B cell (primary cell): ENCODE measurements around the gene WDFY2. TPM values are rescaled to one million over a fixed set of nuclear protein-coding genes. Genes with fewer than 3 reads are reported as not detected.

Experiments used
- ATAC-seq: fragments of 200-7000 bp; cut with Tn5 transposase; one replicate; pipeline ENCODE4 v1.10.0; 2021; ENCODE audit warnings: low read depth, mild to moderate bottlenecking, moderate number of reproducible peaks, moderate library complexity
- CTCF ChIA-PET: fragments of 350-600 bp; sonication (Branson Sonifier 250); formaldehyde crosslinking; loops from one replicate; lab custom pipeline; 2021; ENCODE audit warnings: antibody characterized with exemption, inconsistent platforms; lab: Charles Lee
- POLR2A ChIA-PET: fragments of 350-600 bp; sonication (Branson Sonifier 250); formaldehyde crosslinking; loops from one replicate; lab custom pipeline; 2021; ENCODE audit warnings: antibody characterized with exemption; lab: Charles Lee
- DNase-seq: peaks from one replicate; pipeline ENCODE4 v3.0.0; 2013
- H2AFZ ChIP-seq: 2 replicates; pipeline ENCODE4 v1.6.1; 2012; ENCODE audit warnings: mild to moderate bottlenecking, low read depth, low read length; ENCODE audit not compliant: insufficient read depth, poor library complexity, severe bottlenecking
- H3K27ac ChIP-seq, 2 donors: 1 replicate in 1 of 2; 2 replicates in 1 of 2; pipeline ENCODE4 v1.5.1; 2012 to 2013; ENCODE audit warnings: low read length in 2 of 2, mild to moderate bottlenecking in 2 of 2, moderate library complexity in 1 of 2
- H3K27me3 ChIP-seq, 4 experiments: fragments of 200-600 bp in 1 of 4; sonication (generic) in 1 of 4; replicated peaks in 1 of 4; 1 replicate in 2 of 4; 2 replicates in 2 of 4; pipeline versions ENCODE4 v1.6.1 to v1.7.0; 2013 to 2016; ENCODE audit warnings: low read length in 3 of 4, mild to moderate bottlenecking in 2 of 4, mixed read lengths in 1 of 4, moderate library complexity in 1 of 4; ENCODE audit not compliant: insufficient read depth in 4 of 4, control insufficient read depth in 3 of 4; ENCODE audit errors: control extremely low read depth in 1 of 4
- H3K36me3 ChIP-seq, 2 experiments: replicated peaks in 1 of 2; 1 replicate in 1 of 2; 2 replicates in 1 of 2; pipeline versions ENCODE4 v1.6.1 to v1.7.1; 2013; ENCODE audit warnings: low read length in 1 of 2; ENCODE audit not compliant: insufficient read depth in 2 of 2, control insufficient read depth in 1 of 2; ENCODE audit errors: control extremely low read depth in 1 of 2, extremely low read depth in 1 of 2
- H3K4me1 ChIP-seq, 2 donors: fragments of 200-600 bp in 1 of 2; sonication (generic) in 1 of 2; 1 replicate in 1 of 2; 2 replicates in 1 of 2; pipeline versions ENCODE4 v1.5.1 to v1.6.1; 2013 to 2017; ENCODE audit warnings: low read length in 2 of 2; ENCODE audit not compliant: control insufficient read depth in 2 of 2, insufficient read depth in 2 of 2
- H3K4me2 ChIP-seq: replicated peaks from 2 replicates; pipeline ENCODE3; 2012; ENCODE audit warnings: mild to moderate bottlenecking, low read depth, low read length; ENCODE audit not compliant: poor library complexity, severe bottlenecking
- H3K4me3 ChIP-seq, 5 experiments: fragments of 200-600 bp in 1 of 5; sonication (generic) in 1 of 5; 1 replicate in 3 of 5; 2 replicates in 2 of 5; pipeline versions ENCODE4 v1.5.1 to v1.7.0; 2011 to 2016; ENCODE audit warnings: low read length in 4 of 5, mild to moderate bottlenecking in 4 of 5, low read depth in 2 of 5, control low read depth in 1 of 5, moderate library complexity in 1 of 5; ENCODE audit not compliant: insufficient read depth in 1 of 5; ENCODE audit errors: control extremely low read depth in 1 of 5, extremely low read depth in 1 of 5
- H3K79me2 ChIP-seq: fragments of 200-600 bp; sonication (generic); one replicate; pipeline ENCODE4 v1.6.0; 2016; ENCODE audit warnings: low read length; ENCODE audit not compliant: control insufficient read depth, insufficient read depth
- H3K9ac ChIP-seq: fragments of 200-600 bp; sonication (generic); 2 replicates; pipeline ENCODE4 v1.6.1; 2017; ENCODE audit warnings: mild to moderate bottlenecking, low read length, moderate library complexity
- H3K9me3 ChIP-seq, 3 donors: one replicate each; pipeline versions ENCODE4 v1.6.1 to v1.7.1; 2013; ENCODE audit warnings: low read length in 2 of 3; ENCODE audit not compliant: control insufficient read depth in 2 of 3, insufficient read depth in 1 of 3; ENCODE audit errors: control extremely low read depth in 1 of 3
- H4K20me1 ChIP-seq: 2 replicates; pipeline ENCODE4 v1.6.0; 2012; ENCODE audit warnings: mild to moderate bottlenecking, low read length; ENCODE audit not compliant: insufficient read depth, control insufficient read depth, poor library complexity, severe bottlenecking
- H3K27ac Mint-ChIP-seq: one replicate; pipeline ENCODE4 v1.8.0; 2021; ENCODE audit warnings: mixed read lengths
- H3K27me3 Mint-ChIP-seq: one replicate; pipeline ENCODE4 v1.8.0; 2021; ENCODE audit warnings: mixed read lengths
- H3K4me1 Mint-ChIP-seq: one replicate; pipeline ENCODE4 v1.8.0; 2021; ENCODE audit warnings: mixed read lengths
- H3K4me3 Mint-ChIP-seq: one replicate; pipeline ENCODE4 v1.8.0; 2021; ENCODE audit warnings: mixed read lengths
- H3K9me3 Mint-ChIP-seq: one replicate; pipeline ENCODE4 v1.8.0; 2022; ENCODE audit warnings: mixed read lengths; ENCODE audit not compliant: insufficient read depth
- EZH2 ChIP-seq: IDR thresholded peaks from 2 replicates; pipeline ENCODE4 v1.6.1; 2012; ENCODE audit warnings: borderline replicate concordance, low read depth, mild to moderate bottlenecking, moderate library complexity, low read length; ENCODE audit not compliant: insufficient read depth, poor library complexity, severe bottlenecking
- WGBS: methylation state at CpG from one replicate; pipeline ENCODE4 v1.1.5; 2013; ENCODE audit warnings: missing lambda C conversion rate; ENCODE audit not compliant: insufficient coverage; 5-methylcytosine and 5-hydroxymethylcytosine counted together
- intact Hi-C: fragments of 100-400 bp; cut with micrococcal nuclease; formaldehyde crosslinking; loops from one replicate; pipeline ENCODE4 v1.10.0; 2022
- polyA plus RNA-seq: library from polyadenylated mRNA; depleted of rRNA; stranded (reverse); fragments of >200 nt; gene quantifications from 2 replicates; pipeline ENCODE4 v1.2.3, GENCODE V29; 2012
- total RNA-seq, 2 donors: library from RNA; stranded (reverse); fragments of 120-200 nt in 1 of 2; gene quantifications; 1 replicate in 1 of 2; 2 replicates in 1 of 2; pipeline versions ENCODE4 v1.2.3 to v1.2.4, GENCODE V29; 2013 to 2022
- TF ChIP-seq, protein P1 (sequence below): fragments of 200-600 bp; IDR thresholded peaks from one replicate; pipeline ENCODE4 v1.8.0; 2022; ENCODE audit warnings: antibody characterized with exemption, mild to moderate bottlenecking

Gene WDFY2
- total and polyA plus RNA-seq, 2 donors (not counting 1 experiment from before 2014, with no cell fraction given): 12.4 to 47.7 TPM

DNA sequence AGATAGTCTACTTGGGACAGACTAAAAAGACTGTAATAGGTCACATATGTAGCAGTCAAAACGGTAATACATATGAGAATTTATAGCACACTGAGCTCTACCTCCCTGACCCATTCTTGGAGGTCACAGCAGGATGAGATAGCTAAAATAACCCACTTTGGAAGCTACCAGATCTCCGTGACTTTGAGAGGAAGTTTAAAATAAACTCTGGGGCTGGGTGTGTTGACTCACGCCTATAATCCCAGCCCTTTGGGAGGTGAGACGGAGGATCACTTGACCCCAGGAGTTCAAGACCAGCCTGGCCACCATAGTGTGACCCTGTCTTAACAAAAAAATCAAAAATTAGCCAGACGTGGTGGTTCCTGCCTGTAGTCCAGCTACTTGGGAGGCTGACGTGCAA, 174.4 kb downstream of the WDFY2 start:
- H2AFZ ChIP-seq: no peak overlapping the region
- no peaks in the 10 kb centered on the region for H3K27me3 ChIP-seq
- 100% methylated on average over 3 of the region's 6 CpGs for WGBS
- Mint-ChIP-seq H3K27ac (no peak overlapping the region), H3K9me3 (no peaks in the 10 kb centered on the region), H3K4me1 (peaks cover 11% of the 10 kb centered on the region), H3K4me3 (no peak overlapping the region), H3K27me3 (no peaks in the 10 kb centered on the region)
- ATAC-seq: no peak
- TF ChIP-seq EZH2: no peak
- TF ChIP-seq, protein P1, sequence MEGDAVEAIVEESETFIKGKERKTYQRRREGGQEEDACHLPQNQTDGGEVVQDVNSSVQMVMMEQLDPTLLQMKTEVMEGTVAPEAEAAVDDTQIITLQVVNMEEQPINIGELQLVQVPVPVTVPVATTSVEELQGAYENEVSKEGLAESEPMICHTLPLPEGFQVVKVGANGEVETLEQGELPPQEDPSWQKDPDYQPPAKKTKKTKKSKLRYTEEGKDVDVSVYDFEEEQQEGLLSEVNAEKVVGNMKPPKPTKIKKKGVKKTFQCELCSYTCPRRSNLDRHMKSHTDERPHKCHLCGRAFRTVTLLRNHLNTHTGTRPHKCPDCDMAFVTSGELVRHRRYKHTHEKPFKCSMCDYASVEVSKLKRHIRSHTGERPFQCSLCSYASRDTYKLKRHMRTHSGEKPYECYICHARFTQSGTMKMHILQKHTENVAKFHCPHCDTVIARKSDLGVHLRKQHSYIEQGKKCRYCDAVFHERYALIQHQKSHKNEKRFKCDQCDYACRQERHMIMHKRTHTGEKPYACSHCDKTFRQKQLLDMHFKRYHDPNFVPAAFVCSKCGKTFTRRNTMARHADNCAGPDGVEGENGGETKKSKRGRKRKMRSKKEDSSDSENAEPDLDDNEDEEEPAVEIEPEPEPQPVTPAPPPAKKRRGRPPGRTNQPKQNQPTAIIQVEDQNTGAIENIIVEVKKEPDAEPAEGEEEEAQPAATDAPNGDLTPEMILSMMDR: no peak
- peaks cover 3 to 65% of the 10 kb centered on the region in 2 experiments for H3K36me3 ChIP-seq
- no peak overlapping the region for H3K27ac ChIP-seq
- H3K9ac ChIP-seq: no peak overlapping the region
- H3K79me2 ChIP-seq: no peaks in the 10 kb centered on the region
- ChIA-PET POLR2A (no interaction called here), CTCF (interaction anchor here (2.0 kb wide), 1 partner anchor 39 kb away, joined by 8 read pairs; no protein-coding TSS in a partner anchor)
- H3K4me1 ChIP-seq: peaks cover 0 to 4% of the 10 kb centered on the region in 2 donors
- no peaks in the 10 kb centered on the region for H3K9me3 ChIP-seq
- no peak for DNase-seq
- H3K4me3 ChIP-seq: no peak overlapping the region
- no peaks in the 10 kb centered on the region for H4K20me1 ChIP-seq
- H3K4me2 ChIP-seq: no peak overlapping the region
- intact Hi-C loops: no loop called here

DNA sequence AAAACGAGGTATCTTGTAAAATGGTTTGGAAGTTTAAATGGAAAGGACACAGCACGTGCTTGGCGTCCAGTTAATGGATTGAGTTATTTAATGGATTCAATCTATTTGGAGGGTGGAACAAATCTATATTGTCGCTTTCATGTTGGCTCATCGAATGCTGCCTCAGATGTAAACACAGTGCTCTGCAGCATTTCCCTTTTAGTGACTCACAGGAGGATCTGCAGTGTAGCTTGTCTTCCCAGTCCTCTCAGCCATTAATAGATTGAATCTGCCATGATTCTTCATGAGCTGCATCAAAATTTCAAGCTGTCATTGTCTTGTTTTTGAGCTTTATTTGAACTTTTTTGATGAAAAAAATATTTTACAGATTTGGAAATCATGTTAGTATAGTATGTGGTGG, 175.0 kb downstream of the WDFY2 start:
- Histone ChIP-seq H2AFZ (no peak overlapping the region), H3K36me3 (peaks cover 1 to 62% of the 10 kb centered on the region in 2 experiments)

More for the DNA sequence above, 175.0 kb downstream of the WDFY2 start:
- POLR2A ChIA-PET: no interaction called here
- no peak overlapping the region for H3K4me2 ChIP-seq
- no peak overlapping the region for H3K27ac ChIP-seq
- Mint-ChIP-seq H3K4me1 (peaks cover 15% of the 10 kb centered on the region), H3K27me3 (no peaks in the 10 kb centered on the region), H3K9me3 (no peaks in the 10 kb centered on the region), H3K4me3 (no peak overlapping the region), H3K27ac (no peak overlapping the region)
- CTCF ChIA-PET: interaction anchor here (2.0 kb wide), 1 partner anchor 38 kb away, joined by 8 read pairs; no protein-coding TSS in a partner anchor
- DNase-seq (no peak), ATAC-seq (no peak)
- no peaks in the 10 kb centered on the region for H3K9me3 ChIP-seq
- intact Hi-C loops: no loop called here
- no peak for TF ChIP-seq EZH2
- TF ChIP-seq, protein P1: no peak
- no peak overlapping the region for H3K9ac ChIP-seq
- H3K4me3 ChIP-seq: no peak overlapping the region
- peaks cover 4 to 8% of the 10 kb centered on the region in 2 donors for H3K4me1 ChIP-seq
- H3K27me3 ChIP-seq: no peaks in the 10 kb centered on the region
- 98% methylated on average over 5 of the region's 5 CpGs for WGBS
- no peaks in the 10 kb centered on the region for H3K79me2 ChIP-seq
- no peaks in the 10 kb centered on the region for H4K20me1 ChIP-seq
